ENCODE data around the gene ALDH2. TPM values are rescaled to one million over a fixed set of nuclear protein-coding genes. Genes with fewer than 3 reads are reported as not detected.
A peak's percentile ranks its signal among the peaks of the same experiment; 100 is the strongest.
"Not testable (repeated sequence)": the region's sequence is repeated elsewhere in the genome, so short reads cannot be mapped to it uniquely, and the experiment has no call there.

ALDH2 gene
- total RNA-seq, result 100 to 1,000 TPM; 129 to 365 (median 231) TPM

DNA sequence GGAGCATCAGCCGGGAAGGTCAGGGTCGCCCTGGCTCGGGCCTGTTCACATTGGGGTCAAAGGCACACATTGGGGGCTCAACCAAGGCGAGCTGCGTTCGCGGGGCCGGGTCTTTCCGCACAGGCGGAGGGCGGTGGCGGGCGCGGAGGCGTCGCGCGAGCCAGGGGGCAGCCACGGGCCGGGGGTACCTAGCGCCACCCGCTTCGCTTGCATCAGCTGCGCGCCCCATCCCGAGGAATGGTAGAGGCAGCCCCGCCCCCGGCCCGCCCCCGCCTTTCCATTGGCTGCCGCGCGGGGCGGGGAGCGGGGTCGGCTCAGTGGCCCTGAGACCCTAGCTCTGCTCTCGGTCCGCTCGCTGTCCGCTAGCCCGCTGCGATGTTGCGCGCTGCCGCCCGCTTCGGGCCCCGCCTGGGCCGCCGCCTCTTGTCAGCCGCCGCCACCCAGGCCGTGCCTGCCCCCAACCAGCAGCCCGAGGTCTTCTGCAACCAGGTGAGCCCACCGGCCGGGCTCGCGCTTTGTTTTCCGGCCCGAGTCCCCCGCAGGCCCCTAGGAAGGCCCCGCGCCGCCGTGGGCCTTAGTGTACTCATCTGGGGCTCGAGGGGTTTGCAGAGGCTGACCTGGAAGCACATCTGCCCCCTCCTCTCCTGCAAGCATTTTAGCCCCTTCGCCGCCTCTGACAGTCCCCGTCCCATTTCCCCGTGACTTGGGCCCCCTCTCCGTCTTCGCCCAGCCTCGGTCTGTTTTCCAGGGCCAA, at the start of gene ALDH2:
Gene ALDH2, plus strand, starts transcription at position 326 of the 754 bp plus-strand sequence. Its CDS starts 50 bp downstream, at position 376.
- TF ChIP-seq, protein P1, sequence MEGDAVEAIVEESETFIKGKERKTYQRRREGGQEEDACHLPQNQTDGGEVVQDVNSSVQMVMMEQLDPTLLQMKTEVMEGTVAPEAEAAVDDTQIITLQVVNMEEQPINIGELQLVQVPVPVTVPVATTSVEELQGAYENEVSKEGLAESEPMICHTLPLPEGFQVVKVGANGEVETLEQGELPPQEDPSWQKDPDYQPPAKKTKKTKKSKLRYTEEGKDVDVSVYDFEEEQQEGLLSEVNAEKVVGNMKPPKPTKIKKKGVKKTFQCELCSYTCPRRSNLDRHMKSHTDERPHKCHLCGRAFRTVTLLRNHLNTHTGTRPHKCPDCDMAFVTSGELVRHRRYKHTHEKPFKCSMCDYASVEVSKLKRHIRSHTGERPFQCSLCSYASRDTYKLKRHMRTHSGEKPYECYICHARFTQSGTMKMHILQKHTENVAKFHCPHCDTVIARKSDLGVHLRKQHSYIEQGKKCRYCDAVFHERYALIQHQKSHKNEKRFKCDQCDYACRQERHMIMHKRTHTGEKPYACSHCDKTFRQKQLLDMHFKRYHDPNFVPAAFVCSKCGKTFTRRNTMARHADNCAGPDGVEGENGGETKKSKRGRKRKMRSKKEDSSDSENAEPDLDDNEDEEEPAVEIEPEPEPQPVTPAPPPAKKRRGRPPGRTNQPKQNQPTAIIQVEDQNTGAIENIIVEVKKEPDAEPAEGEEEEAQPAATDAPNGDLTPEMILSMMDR (IDR thresholded peaks at IDR 0.05), result no peak

GRCh38 chr12:111719316-111719715, 47.4 kb upstream of the ALDH2 start:
- ATAC-seq (ENCODE audit: low FRiP score); DNase-seq (ENCODE audit: low spot score): not testable (repeated sequence)

More for the DNA sequence above, at the start of gene ALDH2:
- DNase-seq (ENCODE audit: low spot score) (peak; percentile 43), ATAC-seq (ENCODE audit: low FRiP score) (peak; percentile 87)

DNA sequence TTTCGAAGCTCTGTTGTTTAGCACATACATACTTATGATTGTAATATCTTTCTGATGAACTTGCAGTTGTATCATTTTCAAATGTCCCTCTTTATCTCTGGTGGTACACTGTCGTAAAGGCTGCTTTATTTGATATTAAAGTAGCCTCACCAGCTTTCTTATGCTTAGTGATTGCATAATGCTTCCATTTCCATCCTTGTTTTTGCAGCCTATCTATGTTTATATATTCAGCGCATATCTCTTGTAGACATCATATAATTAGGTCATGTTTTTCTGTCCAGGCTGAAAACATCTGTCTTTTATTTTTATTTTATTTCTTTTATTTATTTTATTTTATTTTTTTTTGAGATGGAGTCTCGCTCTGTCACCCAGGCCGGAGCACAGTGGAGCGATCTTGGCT, 46.3 kb upstream of the ALDH2 start:
- ATAC-seq (ENCODE audit: low FRiP score) (no peak), DNase-seq (ENCODE audit: low spot score) (no peak)
- TF ChIP-seq, protein P1 (IDR thresholded peaks at IDR 0.05), result no peak

DNA sequence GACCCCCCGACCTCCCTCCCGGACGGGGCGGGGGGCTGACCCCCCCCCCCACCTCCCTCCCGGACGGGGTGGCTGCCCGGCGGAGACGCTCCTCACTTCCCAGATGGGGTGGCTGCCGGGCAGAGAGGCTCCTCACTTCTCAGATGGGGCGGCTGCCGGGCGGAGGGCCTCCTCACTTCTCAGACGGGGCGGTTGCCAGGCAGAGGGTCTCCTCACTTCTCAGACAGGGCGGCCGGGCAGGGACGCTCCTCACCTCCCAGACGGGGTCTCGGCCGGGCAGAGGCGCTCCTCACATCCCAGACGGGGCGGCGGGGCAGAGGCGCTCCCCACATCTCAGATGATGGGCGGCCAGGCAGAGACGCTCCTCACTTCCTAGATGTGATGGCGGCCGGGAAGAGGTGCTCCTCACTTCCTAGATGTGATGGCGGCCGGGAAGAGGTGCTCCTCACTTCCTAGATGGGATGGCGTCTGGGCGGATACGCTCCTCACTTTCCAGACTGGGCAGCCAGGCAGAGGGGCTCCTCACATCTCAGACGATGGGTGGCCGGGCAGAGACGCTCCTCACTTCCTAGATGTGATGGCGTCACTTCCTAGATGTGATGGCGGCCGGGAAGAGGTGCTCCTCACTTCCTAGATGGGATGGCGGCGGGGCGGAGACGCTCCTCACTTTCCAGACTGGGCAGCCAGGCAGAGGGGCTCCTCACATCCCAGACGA, 42.9 kb upstream of the ALDH2 start:
- not testable (repeated sequence) for ATAC-seq (ENCODE audit: low FRiP score); DNase-seq (ENCODE audit: low spot score)

GRCh38 chr12:111728795-111729194, 37.9 kb upstream of the ALDH2 start:
- no peak for ATAC-seq (ENCODE audit: low FRiP score)
- DNase-seq (ENCODE audit: low spot score), result no peak
- TF ChIP-seq, protein P1 (IDR thresholded peaks at IDR 0.05), result no peak

DNA sequence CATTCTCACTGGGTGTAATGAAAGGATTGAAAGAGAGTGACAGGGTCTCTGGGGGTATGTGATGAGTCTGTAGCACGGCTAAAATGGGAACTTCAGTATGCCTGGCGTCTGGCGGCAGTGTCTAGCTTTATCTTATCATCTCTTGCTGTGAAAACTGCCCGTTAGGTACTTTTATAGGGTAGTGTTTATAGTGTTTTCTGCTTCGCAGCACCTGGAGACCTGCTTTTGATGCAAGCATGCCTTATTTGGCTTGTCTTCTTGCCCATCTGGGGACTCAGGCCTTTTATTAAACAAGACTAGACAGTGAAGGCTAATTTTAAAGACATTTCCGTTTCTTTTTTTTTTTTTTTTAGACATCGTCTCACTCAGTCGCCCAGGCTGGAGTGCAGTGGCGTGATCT, 36.3 kb upstream of the ALDH2 start:
- no peak for ATAC-seq (ENCODE audit: low FRiP score)

GRCh38 chr12:111732786-111733185, 33.9 kb upstream of the ALDH2 start:
- ATAC-seq (ENCODE audit: low FRiP score) (no peak), DNase-seq (ENCODE audit: low spot score) (no peak)
- TF ChIP-seq, protein P1 (IDR thresholded peaks at IDR 0.05), result no peak

More for the DNA sequence above, 36.3 kb upstream of the ALDH2 start:
- DNase-seq (ENCODE audit: low spot score), result no peak
- TF ChIP-seq, protein P1 (IDR thresholded peaks at IDR 0.05), result no peak

All from omental fat pad (tissue), 4 donors.